Gastroesophageal sphincter (tissue), 4 donors: ENCODE measurements around the gene ARID1B. TPM values are rescaled to one million over a fixed set of nuclear protein-coding genes. Genes with fewer than 3 reads are reported as not detected.

Experiments used
- ATAC-seq: fragments of 150-250 bp; one replicate; pipeline ENCODE4 v1.9.1; 2016; ENCODE audit warnings: mild to moderate bottlenecking, moderate library complexity
- H3K27ac ChIP-seq, 4 donors: fragments of 200-600 bp; sonication (generic) in 3 of 4; 1 replicate in 3 of 4; 2 replicates in 1 of 4; pipeline ENCODE4 v1.5.1; 2016 to 2019
- H3K27me3 ChIP-seq: fragments of 200-600 bp; sonication (generic); one replicate; pipeline ENCODE4 v1.5.1; 2019
- H3K36me3 ChIP-seq, 2 donors: fragments of 200-600 bp; sonication (generic); one replicate each; pipeline ENCODE4 v1.5.1; 2019; ENCODE audit warnings: control low read depth in 1 of 2
- H3K4me1 ChIP-seq, 3 donors: fragments of 200-600 bp; sonication (generic); 1 replicate in 2 of 3; 2 replicates in 1 of 3; pipeline ENCODE4 v1.5.1; 2016 to 2019; ENCODE audit warnings: control low read depth in 2 of 3
- H3K4me3 ChIP-seq, 2 donors: fragments of 200-600 bp; sonication (generic); one replicate each; pipeline ENCODE4 v1.5.1; 2019; ENCODE audit warnings: mild to moderate bottlenecking in 1 of 2, moderate library complexity in 1 of 2
- H3K9me3 ChIP-seq, 3 donors: fragments of 200-600 bp; sonication (generic); one replicate each; pipeline ENCODE4 v1.5.1; 2017 to 2019; ENCODE audit warnings: control low read depth in 2 of 3
- EP300 ChIP-seq: sonication (generic); formaldehyde crosslinking; IDR thresholded peaks from one replicate; pipeline ENCODE4 v1.6.1; 2017; ENCODE audit warnings: antibody characterized with exemption, mild to moderate bottlenecking
- POLR2A ChIP-seq, 2 donors: fragments of 450-650 bp; IDR thresholded peaks; one replicate each; pipeline ENCODE4 v1.6.1; 2017; ENCODE audit warnings: antibody characterized with exemption in 2 of 2, mild to moderate bottlenecking in 2 of 2, moderate library complexity in 1 of 2
- POLR2AphosphoS5 ChIP-seq: sonication (generic); formaldehyde crosslinking; IDR thresholded peaks from one replicate; pipeline ENCODE4 v1.6.1; 2017; ENCODE audit warnings: antibody characterized with exemption
- WGBS, 2 donors: methylation state at CpG; one replicate each; pipeline ENCODE4 v1.1.5; 2018; ENCODE audit warnings: low coverage in 1 of 2; 5-methylcytosine and 5-hydroxymethylcytosine counted together
- total RNA-seq, 4 donors: library from RNA; depleted of rRNA; stranded (reverse); fragments of >200 nt; gene quantifications; one replicate each; pipeline ENCODE4 v1.1.0, GENCODE V29; 2016
- TF ChIP-seq, protein P1 (sequence below), 4 experiments: fragments of 200-600 bp in 2 of 4; fragments of 450-650 bp in 2 of 4; sonication (generic) in 1 of 4; IDR thresholded peaks; one replicate each; pipeline ENCODE4 v1.5.1; 2017 to 2019; ENCODE audit warnings: antibody characterized with exemption in 4 of 4, mild to moderate bottlenecking in 2 of 4, moderate library complexity in 2 of 4

ARID1B gene
- total RNA-seq, 4 donors from 2014 or later, result 40.0 to 106 (median 79.7) TPM

DNA sequence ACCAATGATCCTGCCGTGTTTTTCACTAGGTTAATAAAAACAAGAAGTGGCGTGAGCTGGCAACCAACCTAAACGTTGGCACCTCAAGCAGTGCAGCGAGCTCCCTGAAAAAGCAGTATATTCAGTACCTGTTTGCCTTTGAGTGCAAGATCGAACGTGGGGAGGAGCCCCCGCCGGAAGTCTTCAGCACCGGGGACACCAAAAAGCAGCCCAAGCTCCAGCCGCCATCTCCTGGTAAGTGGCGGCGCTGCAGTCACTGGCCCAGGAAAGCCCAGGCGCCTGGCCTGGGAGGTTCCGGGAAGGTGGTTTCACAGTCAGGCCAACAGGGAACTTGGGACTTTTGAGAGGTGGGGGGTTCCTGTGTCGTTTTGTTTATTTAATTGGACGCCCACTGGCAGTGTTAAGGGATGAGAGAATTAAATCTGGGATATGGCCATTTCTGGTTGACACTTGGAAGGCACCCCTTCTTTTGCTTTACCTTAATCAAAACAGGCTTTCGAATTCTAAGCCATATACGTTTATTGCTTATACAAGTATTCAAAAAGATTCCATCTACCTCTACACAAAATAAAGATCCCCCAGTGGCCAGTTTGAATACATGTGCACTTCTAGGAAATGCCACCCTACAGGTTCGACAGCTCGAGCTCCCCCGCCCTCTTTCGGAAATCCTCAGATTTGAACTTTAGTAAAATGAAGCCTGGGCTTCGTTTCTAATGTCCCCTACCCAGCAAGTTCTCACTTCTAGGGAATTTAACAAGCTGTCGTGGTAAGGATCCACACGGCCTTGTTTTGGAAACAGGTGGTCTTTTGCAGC lies 407.2 kb downstream of the ARID1B start:
- peak overlapping the region in 2 of 4 donors; percentile 4 to 43 for H3K27ac ChIP-seq
- WGBS, 2 donors, result 37 to 57% methylated on average over 15 to 21 of the region's 25 CpGs
- H3K27me3 ChIP-seq, result no peaks in the 10 kb centered on the region
- H3K36me3 ChIP-seq, result peaks cover 0 to 58% of the 10 kb centered on the region in 2 donors
- peaks cover 2 to 35% (median 3%) of the 10 kb centered on the region in 3 donors for H3K4me1 ChIP-seq
- TF ChIP-seq EP300 (no peak), POLR2A (IDR thresholded peaks at IDR 0.05) (no peak), POLR2AphosphoS5 (peak; percentile 18)
- TF ChIP-seq, protein P1, sequence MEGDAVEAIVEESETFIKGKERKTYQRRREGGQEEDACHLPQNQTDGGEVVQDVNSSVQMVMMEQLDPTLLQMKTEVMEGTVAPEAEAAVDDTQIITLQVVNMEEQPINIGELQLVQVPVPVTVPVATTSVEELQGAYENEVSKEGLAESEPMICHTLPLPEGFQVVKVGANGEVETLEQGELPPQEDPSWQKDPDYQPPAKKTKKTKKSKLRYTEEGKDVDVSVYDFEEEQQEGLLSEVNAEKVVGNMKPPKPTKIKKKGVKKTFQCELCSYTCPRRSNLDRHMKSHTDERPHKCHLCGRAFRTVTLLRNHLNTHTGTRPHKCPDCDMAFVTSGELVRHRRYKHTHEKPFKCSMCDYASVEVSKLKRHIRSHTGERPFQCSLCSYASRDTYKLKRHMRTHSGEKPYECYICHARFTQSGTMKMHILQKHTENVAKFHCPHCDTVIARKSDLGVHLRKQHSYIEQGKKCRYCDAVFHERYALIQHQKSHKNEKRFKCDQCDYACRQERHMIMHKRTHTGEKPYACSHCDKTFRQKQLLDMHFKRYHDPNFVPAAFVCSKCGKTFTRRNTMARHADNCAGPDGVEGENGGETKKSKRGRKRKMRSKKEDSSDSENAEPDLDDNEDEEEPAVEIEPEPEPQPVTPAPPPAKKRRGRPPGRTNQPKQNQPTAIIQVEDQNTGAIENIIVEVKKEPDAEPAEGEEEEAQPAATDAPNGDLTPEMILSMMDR (IDR thresholded peaks at IDR 0.05), result peak; percentile 88 to 97 (median 90)
- no peak overlapping the region for H3K4me3 ChIP-seq
- no peaks in the 10 kb centered on the region for H3K9me3 ChIP-seq
- ATAC-seq, result peak; percentile 68

- WGBS, 2 donors, result 84 to 86% methylated on average over 7 to 8 of the region's 8 CpGs
- Histone ChIP-seq H3K9me3 (no peaks in the 10 kb centered on the region), H3K27me3 (no peaks in the 10 kb centered on the region), H3K4me3 (no peak overlapping the region), H3K36me3 (peaks cover 0 to 65% of the 10 kb centered on the region in 2 donors), H3K27ac (no peak overlapping the region), H3K4me1 (peaks cover 2 to 35% (median 3%) of the 10 kb centered on the region in 3 donors)
- TF ChIP-seq POLR2A (IDR thresholded peaks at IDR 0.05), result no peak
- no peak for TF ChIP-seq POLR2AphosphoS5
- TF ChIP-seq, protein P1 (IDR thresholded peaks at IDR 0.05), result no peak
- TF ChIP-seq EP300, result no peak
- no peak for ATAC-seq
Observed at GRCh38 chr6:157185171-157185570, 408.0 kb downstream of the ARID1B start.

DNA sequence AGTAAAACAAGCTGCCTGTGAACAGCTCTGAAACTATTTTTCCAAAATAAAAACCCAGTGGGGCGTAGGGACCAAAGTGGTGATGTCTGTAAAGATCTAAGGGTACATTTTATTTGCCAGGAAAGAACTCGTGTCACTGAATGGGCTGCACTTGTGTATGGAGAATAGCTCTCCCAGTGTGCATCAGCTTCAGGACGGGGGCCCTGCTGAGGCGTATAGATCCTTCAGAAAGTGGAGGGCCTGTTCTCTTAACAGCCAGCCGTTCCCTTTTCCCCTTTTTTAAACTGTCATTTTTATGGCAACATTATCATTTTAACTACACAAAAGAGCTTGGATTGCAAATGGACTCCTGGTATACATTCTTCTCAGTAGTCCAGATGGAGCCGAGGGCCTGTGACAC lies 408.8 kb downstream of the ARID1B start:
- Histone ChIP-seq H3K9me3 (no peaks in the 10 kb centered on the region), H3K36me3 (peaks cover 0 to 70% of the 10 kb centered on the region in 2 donors), H3K4me1 (peaks cover 2 to 35% (median 3%) of the 10 kb centered on the region in 3 donors), H3K27me3 (no peaks in the 10 kb centered on the region), H3K4me3 (no peak overlapping the region), H3K27ac (peak overlapping the region in 2 of 4 donors; percentile 76 to 79)
- no peak for ATAC-seq
- TF ChIP-seq POLR2A (IDR thresholded peaks at IDR 0.05) (no peak), EP300 (no peak), POLR2AphosphoS5 (no peak)
- TF ChIP-seq, protein P1 (IDR thresholded peaks at IDR 0.05), result no peak
- WGBS, 2 donors, result 73 to 76% methylated on average over 5 to 6 of the region's 6 CpGs

GRCh38 chr6:157186785-157187181 lies 409.6 kb downstream of the ARID1B start:
- peaks cover 2 to 35% (median 3%) of the 10 kb centered on the region in 3 donors for H3K4me1 ChIP-seq
- TF ChIP-seq EP300 (no peak), POLR2A (IDR thresholded peaks at IDR 0.05) (no peak), POLR2AphosphoS5 (no peak)
- TF ChIP-seq, protein P1 (IDR thresholded peaks at IDR 0.05), result no peak
- peaks cover 0 to 70% of the 10 kb centered on the region in 2 donors for H3K36me3 ChIP-seq
- H3K27ac ChIP-seq, result peak overlapping the region; percentile 64 to 79 (median 78)
- H3K27me3 ChIP-seq, result no peaks in the 10 kb centered on the region
- WGBS, 2 donors, result 45% methylated on average over 3 of the region's 3 CpGs; no CpG with 5 or more reads in 1 of the 2 donors
- H3K4me3 ChIP-seq, result no peak overlapping the region
- H3K9me3 ChIP-seq, result no peaks in the 10 kb centered on the region
- ATAC-seq, result no peak
